HepG2 (cell line): ENCODE measurements around the gene PLPP3. TPM values are rescaled to one million over a fixed set of nuclear protein-coding genes. Genes with fewer than 3 reads are reported as not detected.

Experiments
- ATAC-seq: fragments of 200-7000 bp; cut with Tn5 transposase; 3 replicates; pipeline ENCODE4 v1.9.1; 2020; ENCODE audit warnings: mild to moderate bottlenecking, moderate library complexity
- BruUV-seq: library from RNA; stranded (reverse); fragments of 400-500 nt; replicated peaks from 2 replicates; lab custom pipeline; 2021; lab: Mats Ljungman, UMichigan
- CTCF ChIA-PET: fragments of 300-600 bp; formaldehyde crosslinking; extraction: SDS; loops from one replicate; lab custom pipeline; 2021; ENCODE audit warnings: low total read pairs, inconsistent platforms, low intra/inter-chr PET ratio; lab: Yijun Ruan, JAX
- POLR2A ChIA-PET: fragments of 350-600 bp; sonication (Branson Sonifier 250); formaldehyde crosslinking; loops from one replicate; lab custom pipeline; 2020; ENCODE audit warnings: antibody characterized with exemption, inconsistent platforms; lab: Yijun Ruan, JAX
- DNase-seq: peaks from one replicate; pipeline ENCODE4 v3.0.0-alpha.2; 2015; ENCODE audit warnings: low spot score
- FAIRE-seq: peaks from 3 replicates; lab custom pipeline; 2011; peaks lifted over from hg19 to GRCh38; lab: Jason Lieb, UNC
- H2AFZ ChIP-seq: one replicate; pipeline ENCODE4 v1.6.1; 2011; ENCODE audit warnings: low read length, inconsistent platforms
- H3K27ac ChIP-seq: fragments of 300-600 bp; 3 replicates; pipeline ENCODE4 v1.8.0; 2011; ENCODE audit warnings: mixed run types, mild to moderate bottlenecking, mixed read lengths, low read length, inconsistent platforms; ENCODE audit not compliant: insufficient read depth; ENCODE audit errors: extremely low read length
- H3K27me3 ChIP-seq, 2 experiments: fragments of 200-600 bp in 1 of 2; 2 replicates in 1 of 2; 3 replicates in 1 of 2; pipeline versions ENCODE4 v1.6.0 to v1.8.0; 2011; ENCODE audit warnings: low read length in 2 of 2, mild to moderate bottlenecking in 2 of 2, moderate library complexity in 2 of 2, inconsistent platforms in 1 of 2; ENCODE audit not compliant: insufficient read depth in 2 of 2, control insufficient read depth in 1 of 2
- H3K36me3 ChIP-seq, 2 experiments: fragments of 200-600 bp in 1 of 2; replicated peaks in 1 of 2; 2 replicates in 1 of 2; 3 replicates in 1 of 2; pipeline versions ENCODE4 v1.5.1 to v1.8.0; 2011; ENCODE audit warnings: low read length in 2 of 2, inconsistent platforms in 1 of 2; ENCODE audit not compliant: insufficient read depth in 2 of 2, control insufficient read depth in 1 of 2
- H3K4me1 ChIP-seq: 2 replicates; pipeline ENCODE4 v1.5.1; 2012; ENCODE audit warnings: low read length, inconsistent platforms; ENCODE audit not compliant: insufficient read depth
- H3K4me2 ChIP-seq: 2 replicates; pipeline ENCODE4 v1.6.0; 2011; ENCODE audit warnings: low read depth, low read length, inconsistent platforms
- H3K4me3 ChIP-seq, 3 experiments: fragments of 200-600 bp in 1 of 3; sonication (generic), shearing (Covaris generic) in 1 of 3; replicated peaks in 1 of 3; 2 replicates each; pipeline ENCODE4 v1.5.1; 2011 to 2016; ENCODE audit warnings: low read length in 3 of 3, inconsistent platforms in 2 of 3, low read depth in 2 of 3, mild to moderate bottlenecking in 2 of 3, control low read depth in 1 of 3, mixed read lengths in 1 of 3; ENCODE audit not compliant: insufficient read depth in 1 of 3
- H3K79me2 ChIP-seq: one replicate; pipeline ENCODE4 v1.6.1; 2011; ENCODE audit warnings: low read length, inconsistent platforms; ENCODE audit not compliant: insufficient read depth
- H3K9ac ChIP-seq: 2 replicates; pipeline ENCODE4 v1.6.0; 2011; ENCODE audit warnings: mild to moderate bottlenecking, low read depth, low read length, inconsistent platforms; ENCODE audit not compliant: insufficient read depth
- H3K9me3 ChIP-seq: 2 replicates; pipeline ENCODE4 v1.5.1; 2012; ENCODE audit warnings: mild to moderate bottlenecking, low read length
- H4K20me1 ChIP-seq: 2 replicates; pipeline ENCODE4 v1.6.0; 2011; ENCODE audit warnings: inconsistent platforms, mild to moderate bottlenecking, low read length, moderate library complexity; ENCODE audit not compliant: insufficient read depth
- ASH2L ChIP-seq: fragments of 300-600, 200-600 bp; sonication (generic); IDR thresholded peaks from 2 replicates; pipeline ENCODE4 v1.7.0; 2017; ENCODE audit warnings: low read depth, mild to moderate bottlenecking, moderate library complexity, mixed read lengths, low read length; ENCODE audit not compliant: insufficient read length
- BATF2 ChIP-seq: sonication (generic); formaldehyde crosslinking; IDR thresholded peaks from 2 replicates; pipeline ENCODE4 v1.8.0; 2022; ENCODE audit warnings: mild to moderate bottlenecking, missing genetic modification reagents, moderate library complexity
- IKZF4 ChIP-seq: sonication (generic); formaldehyde crosslinking; IDR thresholded peaks from 2 replicates; pipeline ENCODE4 v1.5.1; 2020; ENCODE audit warnings: borderline replicate concordance, mild to moderate bottlenecking, low read depth, missing genetic modification reagents; ENCODE audit errors: not compliant biosample characterization
- LCORL ChIP-seq, 2 experiments: fragments of 450-650 bp in 1 of 2; sonication (generic) in 1 of 2; formaldehyde crosslinking in 1 of 2; IDR thresholded peaks; 2 replicates each; pipeline versions ENCODE4 v1.5.0 to v1.6.1; 2017 to 2020; ENCODE audit warnings: antibody characterized with exemption in 1 of 2, missing genetic modification reagents in 1 of 2
- PAWR ChIP-seq: sonication (generic); formaldehyde crosslinking; IDR thresholded peaks from 2 replicates; pipeline ENCODE4 v1.4.0; 2020; ENCODE audit warnings: missing genetic modification reagents, mild to moderate bottlenecking, borderline replicate concordance
- SRY ChIP-seq: sonication (generic); formaldehyde crosslinking; IDR thresholded peaks from 2 replicates; pipeline ENCODE4 v1.8.0; 2022; ENCODE audit warnings: mild to moderate bottlenecking, missing genetic modification reagents
- THAP11 ChIP-seq: IDR thresholded peaks from 2 replicates; pipeline ENCODE4 v1.6.1; 2016; ENCODE audit warnings: missing biosample characterization, missing genetic modification reagents
- U2AF2 ChIP-seq: fragments of 200-400 bp; formaldehyde crosslinking; IDR thresholded peaks from 2 replicates; pipeline ENCODE4 v1.6.1; 2017; ENCODE audit warnings: low read depth, mild to moderate bottlenecking, low read length
- ZBTB21 ChIP-seq: sonication (generic); formaldehyde crosslinking; IDR thresholded peaks from 2 replicates; pipeline ENCODE4 v1.4.0; 2020; ENCODE audit warnings: missing genetic modification reagents
- ZNF317 ChIP-seq: sonication (generic); formaldehyde crosslinking; IDR thresholded peaks from 2 replicates; pipeline ENCODE4 v1.5.0; 2020; ENCODE audit warnings: mild to moderate bottlenecking, missing genetic modification reagents
- ZNF678 ChIP-seq: sonication (generic); formaldehyde crosslinking; IDR thresholded peaks from 2 replicates; pipeline ENCODE4 v1.4.0; 2020; ENCODE audit warnings: mild to moderate bottlenecking, missing genetic modification reagents
- WGBS: methylation state at CpG from one replicate; pipeline ENCODE4 v1.1.6; 2017; ENCODE audit warnings: low lambda C conversion rate; 5-methylcytosine and 5-hydroxymethylcytosine counted together
- in situ Hi-C: cut with HindIII; loops from 2 replicates; pipeline ENCODE4 v1.10.0; 2017; ENCODE audit warnings: low pct_unique_long_range_greater_than_20kb; ENCODE audit not compliant: extremely low pct_ligation_motif_present
- intact Hi-C: fragments of 100-400 bp; cut with micrococcal nuclease; formaldehyde crosslinking; loops from one replicate; pipeline ENCODE4 v1.10.0; 2022; ENCODE audit not compliant: unreplicated experiment
- polyA plus RNA-seq, 8 experiments: library from polyadenylated mRNA; depleted of rRNA in 3 of 8; stranded (reverse) in 7 of 8; unstranded in 1 of 8; fragments of >200 nt; fragmentation: Illumina TruSeq in 4 of 8; extraction: Trizol in 4 of 8; gene quantifications; 2 replicates each; pipeline versions ENCODE4 v1.2.1 to v1.2.3, GENCODE V29; 2011 to 2016; ENCODE audit warnings: low read depth in 4 of 8, missing spikeins in 1 of 8, mixed read lengths in 1 of 8; ENCODE audit not compliant: insufficient read depth in 1 of 8
- total RNA-seq, 5 experiments: library from RNA; depleted of rRNA; stranded (reverse); fragments of >200 nt; fragmentation: Illumina TruSeq; extraction: Trizol; gene quantifications; 2 replicates each; pipeline ENCODE4 v1.2.3, GENCODE V29; 2016; ENCODE audit warnings: low read depth in 1 of 5

PLPP3 gene
- total and polyA plus RNA-seq, 2 of the 13 experiments (the other 11 are each of a cell fraction or from before 2014, with no cell fraction given) = 49.7 to 65.8 TPM

- Histone ChIP-seq H3K4me1 (peaks cover 60% of the 10 kb centered on the region), H3K9me3 (no peaks in the 10 kb centered on the region), H3K9ac (no peak overlapping the region), H3K27me3 (no peaks in the 10 kb centered on the region), H4K20me1 (peaks cover 16% of the 10 kb centered on the region), H3K27ac (no peak overlapping the region), H3K4me2 (no peak overlapping the region), H3K79me2 (peaks cover 94% of the 10 kb centered on the region), H3K4me3 (no peak overlapping the region), H2AFZ (no peak overlapping the region), H3K36me3 (peaks cover 1 to 10% of the 10 kb centered on the region in 2 experiments; a peak in 4 of 5 replicates)
- POLR2A ChIA-PET = no interaction called here
- DNase-seq = no peak
- TF ChIP-seq ASH2L = no peak
- TF ChIP-seq ZBTB21 (CRISPR knock-in tag) = no peak
- TF ChIP-seq THAP11 (CRISPR knock-in tag) = no peak
- no peak for TF ChIP-seq U2AF2
- no peak for TF ChIP-seq SRY (CRISPR knock-in tag)
- no peak for TF ChIP-seq ZNF317 (CRISPR knock-in tag)
- TF ChIP-seq BATF2 (CRISPR knock-in tag) = no peak
- TF ChIP-seq IKZF4 (CRISPR knock-in tag) = no peak
- TF ChIP-seq LCORL (IDR thresholded peaks at IDR 0.05) = no peak
- TF ChIP-seq LCORL (CRISPR knock-in tag; IDR thresholded peaks at IDR 0.05) = no peak
- TF ChIP-seq PAWR (CRISPR knock-in tag) = no peak
- TF ChIP-seq ZNF678 = no peak
- in situ Hi-C loops = no loop called here
- no peak for ATAC-seq
- no peak for FAIRE-seq
- CTCF ChIA-PET = no interaction called here
- intact Hi-C loops = no loop called here
- WGBS = 100% methylated on average over 1 of the region's 1 CpG
- BruUV-seq = no TSS peak
Observed at GRCh38 chr1:56553046-56553445, 26.3 kb downstream of the PLPP3 start.
